Measurements from ENCODE around the gene PSMB7. TPM values are rescaled to one million over a fixed set of nuclear protein-coding genes. Genes with fewer than 3 reads are reported as not detected.

PSMB7 gene
- total and polyA plus RNA-seq, 2 of the 13 experiments (the other 11 are each of a cell fraction or from before 2014, with no cell fraction given): 259 to 291 TPM

DNA sequence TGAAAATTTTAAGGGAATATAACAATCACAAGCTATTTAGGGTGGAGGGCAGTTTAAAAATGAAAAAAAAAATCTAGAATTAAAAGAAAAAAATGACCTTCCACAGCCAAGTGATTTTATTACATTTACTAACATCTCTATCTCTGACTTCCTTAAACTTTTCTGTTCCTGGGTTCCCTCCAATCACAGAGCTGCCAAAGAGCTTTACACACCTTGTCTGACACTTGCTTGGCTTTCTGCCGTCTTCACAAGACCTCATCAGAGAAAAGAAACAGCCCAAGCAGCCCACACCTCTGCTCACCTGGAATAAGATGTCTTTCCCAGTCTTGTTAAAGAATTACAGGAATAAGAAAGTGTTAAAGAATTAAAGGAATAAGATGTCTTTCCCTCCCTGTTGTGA, 38.9 kb downstream of the PSMB7 start (continued):
- TF ChIP-seq, protein P1, sequence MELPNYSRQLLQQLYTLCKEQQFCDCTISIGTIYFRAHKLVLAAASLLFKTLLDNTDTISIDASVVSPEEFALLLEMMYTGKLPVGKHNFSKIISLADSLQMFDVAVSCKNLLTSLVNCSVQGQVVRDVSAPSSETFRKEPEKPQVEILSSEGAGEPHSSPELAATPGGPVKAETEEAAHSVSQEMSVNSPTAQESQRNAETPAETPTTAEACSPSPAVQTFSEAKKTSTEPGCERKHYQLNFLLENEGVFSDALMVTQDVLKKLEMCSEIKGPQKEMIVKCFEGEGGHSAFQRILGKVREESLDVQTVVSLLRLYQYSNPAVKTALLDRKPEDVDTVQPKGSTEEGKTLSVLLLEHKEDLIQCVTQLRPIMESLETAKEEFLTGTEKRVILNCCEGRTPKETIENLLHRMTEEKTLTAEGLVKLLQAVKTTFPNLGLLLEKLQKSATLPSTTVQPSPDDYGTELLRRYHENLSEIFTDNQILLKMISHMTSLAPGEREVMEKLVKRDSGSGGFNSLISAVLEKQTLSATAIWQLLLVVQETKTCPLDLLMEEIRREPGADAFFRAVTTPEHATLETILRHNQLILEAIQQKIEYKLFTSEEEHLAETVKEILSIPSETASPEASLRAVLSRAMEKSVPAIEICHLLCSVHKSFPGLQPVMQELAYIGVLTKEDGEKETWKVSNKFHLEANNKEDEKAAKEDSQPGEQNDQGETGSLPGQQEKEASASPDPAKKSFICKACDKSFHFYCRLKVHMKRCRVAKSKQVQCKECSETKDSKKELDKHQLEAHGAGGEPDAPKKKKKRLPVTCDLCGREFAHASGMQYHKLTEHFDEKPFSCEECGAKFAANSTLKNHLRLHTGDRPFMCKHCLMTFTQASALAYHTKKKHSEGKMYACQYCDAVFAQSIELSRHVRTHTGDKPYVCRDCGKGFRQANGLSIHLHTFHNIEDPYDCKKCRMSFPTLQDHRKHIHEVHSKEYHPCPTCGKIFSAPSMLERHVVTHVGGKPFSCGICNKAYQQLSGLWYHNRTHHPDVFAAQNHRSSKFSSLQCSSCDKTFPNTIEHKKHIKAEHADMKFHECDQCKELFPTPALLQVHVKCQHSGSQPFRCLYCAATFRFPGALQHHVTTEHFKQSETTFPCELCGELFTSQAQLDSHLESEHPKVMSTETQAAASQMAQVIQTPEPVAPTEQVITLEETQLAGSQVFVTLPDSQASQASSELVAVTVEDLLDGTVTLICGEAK (IDR thresholded peaks at IDR 0.05): no peak
- TF ChIP-seq, protein P1 (CRISPR knock-in tag; IDR thresholded peaks at IDR 0.05): no peak
- no peak for TF ChIP-seq ZNF331 (CRISPR knock-in tag; IDR thresholded peaks at IDR 0.05)
- TF ChIP-seq, protein P2, sequence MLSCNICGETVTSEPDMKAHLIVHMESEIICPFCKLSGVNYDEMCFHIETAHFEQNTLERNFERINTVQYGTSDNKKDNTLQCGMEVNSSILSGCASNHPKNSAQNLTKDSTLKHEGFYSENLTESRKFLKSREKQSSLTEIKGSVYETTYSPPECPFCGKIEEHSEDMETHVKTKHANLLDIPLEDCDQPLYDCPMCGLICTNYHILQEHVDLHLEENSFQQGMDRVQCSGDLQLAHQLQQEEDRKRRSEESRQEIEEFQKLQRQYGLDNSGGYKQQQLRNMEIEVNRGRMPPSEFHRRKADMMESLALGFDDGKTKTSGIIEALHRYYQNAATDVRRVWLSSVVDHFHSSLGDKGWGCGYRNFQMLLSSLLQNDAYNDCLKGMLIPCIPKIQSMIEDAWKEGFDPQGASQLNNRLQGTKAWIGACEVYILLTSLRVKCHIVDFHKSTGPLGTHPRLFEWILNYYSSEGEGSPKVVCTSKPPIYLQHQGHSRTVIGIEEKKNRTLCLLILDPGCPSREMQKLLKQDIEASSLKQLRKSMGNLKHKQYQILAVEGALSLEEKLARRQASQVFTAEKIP (CRISPR knock-in tag; IDR thresholded peaks at IDR 0.05; ENCODE audit: borderline replicate concordance): no peak
